Tibial artery (tissue), 4 donors: Measurements from ENCODE around the gene COPS9.

Source experiments
- DNase-seq, 2 donors: peaks; one replicate each; pipeline ENCODE4 v3.0.0-alpha.2; 2019
- H3K27ac ChIP-seq, 2 donors: fragments of 200-600 bp; sonication (generic) in 1 of 2; 1 replicate in 1 of 2; 2 replicates in 1 of 2; pipeline ENCODE4 v1.5.1; 2018 to 2019; ENCODE audit warnings: mild to moderate bottlenecking in 1 of 2
- H3K27me3 ChIP-seq, 2 donors: fragments of 200-600 bp; sonication (generic) in 1 of 2; one replicate each; pipeline versions ENCODE4 v1.5.1 to v1.6.0; 2016 to 2019
- H3K36me3 ChIP-seq, 3 donors: fragments of 200-600 bp; sonication (generic) in 2 of 3; one replicate each; pipeline ENCODE4 v1.5.1; 2016 to 2019; ENCODE audit warnings: mild to moderate bottlenecking in 2 of 3
- H3K4me1 ChIP-seq, 4 donors: fragments of 200-600 bp; sonication (generic) in 2 of 4; 1 replicate in 3 of 4; 2 replicates in 1 of 4; pipeline ENCODE4 v1.5.1; 2016 to 2019
- H3K4me3 ChIP-seq, 2 donors: fragments of 200-600 bp; sonication (generic) in 1 of 2; 1 replicate in 1 of 2; 2 replicates in 1 of 2; pipeline ENCODE4 v1.5.1; 2018 to 2019; ENCODE audit warnings: mild to moderate bottlenecking in 2 of 2
- H3K9me3 ChIP-seq, 3 donors: fragments of 200-600 bp; sonication (generic) in 1 of 3; one replicate each; pipeline ENCODE4 v1.5.1; 2016 to 2019
- CTCF ChIP-seq, 2 experiments: fragments of 200-600 bp in 1 of 2; fragments of 450-650 bp in 1 of 2; IDR thresholded peaks; one replicate each; pipeline ENCODE4 v1.5.1; 2017 to 2019; ENCODE audit warnings: antibody characterized with exemption in 2 of 2, mild to moderate bottlenecking in 1 of 2, moderate library complexity in 1 of 2
- intact Hi-C: fragments of 100-400 bp; cut with DNase I; formaldehyde crosslinking; loops from one replicate; pipeline ENCODE4 v1.15.0; 2023; ENCODE audit warnings: low total_unique reads

COPS9 gene

GRCh38 chr2:240124651-240125030, 11.5 kb downstream of the COPS9 start:
- no peaks in the 10 kb centered on the region for H3K27me3 ChIP-seq
- no peak overlapping the region for H3K4me3 ChIP-seq
- peaks cover 0 to 11% (median 5%) of the 10 kb centered on the region in 3 donors for H3K9me3 ChIP-seq
- H3K27ac ChIP-seq = no peak overlapping the region
- H3K36me3 ChIP-seq = peaks cover 29 to 41% (median 40%) of the 10 kb centered on the region in 3 donors
- no peak for DNase-seq
- intact Hi-C loops = loop anchor here (5.0 kb wide), 1 partner anchor 1422 kb away; no protein-coding TSS in a partner anchor
- no peaks in the 10 kb centered on the region for H3K4me1 ChIP-seq
- no peak for TF ChIP-seq CTCF (IDR thresholded peaks at IDR 0.05)

GRCh38 chr2:240123821-240124650, 12.1 kb downstream of the COPS9 start:
- Histone ChIP-seq H3K27me3 (no peaks in the 10 kb centered on the region), H3K36me3 (peaks cover 23 to 35% (median 34%) of the 10 kb centered on the region in 3 donors), H3K4me1 (no peaks in the 10 kb centered on the region), H3K27ac (no peak overlapping the region), H3K9me3 (peaks cover 0 to 11% (median 5%) of the 10 kb centered on the region in 3 donors), H3K4me3 (no peak overlapping the region)
- TF ChIP-seq CTCF (IDR thresholded peaks at IDR 0.05) = no peak
- peak in 1 of 2 donors; percentile 44 for DNase-seq
- intact Hi-C loops = no loop called here

- H3K27ac ChIP-seq = no peak overlapping the region
- H3K4me3 ChIP-seq = no peak overlapping the region
- DNase-seq = no peak
- peaks cover 4 to 11% (median 10%) of the 10 kb centered on the region in 3 donors for H3K36me3 ChIP-seq
- H3K27me3 ChIP-seq = no peaks in the 10 kb centered on the region
- peaks cover 0 to 6% (median 0%) of the 10 kb centered on the region in 3 donors for H3K9me3 ChIP-seq
- intact Hi-C loops = no loop called here
- H3K4me1 ChIP-seq = no peaks in the 10 kb centered on the region
- no peak for TF ChIP-seq CTCF (IDR thresholded peaks at IDR 0.05)
These were observed 14.4 kb downstream of the COPS9 start for GRCh38 chr2:240121675-240122074.

- Histone ChIP-seq H3K27me3 (no peaks in the 10 kb centered on the region), H3K4me3 (no peak overlapping the region), H3K9me3 (peaks cover 0 to 2% (median 0%) of the 10 kb centered on the region in 3 donors), H3K4me1 (no peaks in the 10 kb centered on the region), H3K27ac (no peak overlapping the region), H3K36me3 (peaks cover 4 to 6% (median 5%) of the 10 kb centered on the region in 3 donors)
- intact Hi-C loops = no loop called here
- no peak for DNase-seq
- TF ChIP-seq CTCF (IDR thresholded peaks at IDR 0.05) = no peak
These were observed 14.9 kb downstream of the COPS9 start for GRCh38 chr2:240121190-240121589.

GRCh38 chr2:240114233-240114632, 21.9 kb downstream of the COPS9 start:
- no peak for DNase-seq
- H3K27ac ChIP-seq = no peak overlapping the region
- H3K9me3 ChIP-seq = peaks cover 0 to 6% (median 6%) of the 10 kb centered on the region in 3 donors
- H3K4me3 ChIP-seq = no peak overlapping the region
- peaks cover 0 to 2% of the 10 kb centered on the region in 2 donors for H3K27me3 ChIP-seq
- no peaks in the 10 kb centered on the region for H3K4me1 ChIP-seq
- H3K36me3 ChIP-seq = no peaks in the 10 kb centered on the region
- TF ChIP-seq CTCF (IDR thresholded peaks at IDR 0.05) = no peak
- intact Hi-C loops = no loop called here
